Fibroblast of villous mesenchyme (primary cell): ENCODE data around the gene BAIAP2. TPM values are rescaled to one million over a fixed set of nuclear protein-coding genes. Genes with fewer than 3 reads are reported as not detected.

Experiments
- DNase-seq: peaks from one replicate; pipeline ENCODE4 v3.0.0-alpha.2; 2010; ENCODE audit warnings: low read depth
- H3K4me3 ChIP-seq: 2 replicates; pipeline ENCODE4 v1.5.1; 2011; ENCODE audit warnings: low read depth, mild to moderate bottlenecking, low read length
- total RNA-seq: library from RNA; depleted of rRNA; stranded (reverse); fragments of >200 nt; gene quantifications from 2 replicates; pipeline ENCODE4 v1.2.3, GENCODE V29; 2012
- TF ChIP-seq, protein P1 (sequence below): IDR thresholded peaks from 2 replicates; pipeline ENCODE4 v1.5.1; 2012; ENCODE audit warnings: low read depth, mild to moderate bottlenecking, low read length; ENCODE audit not compliant: insufficient read depth

Gene BAIAP2
- total RNA-seq, 1 donor = 25.0 TPM

DNA sequence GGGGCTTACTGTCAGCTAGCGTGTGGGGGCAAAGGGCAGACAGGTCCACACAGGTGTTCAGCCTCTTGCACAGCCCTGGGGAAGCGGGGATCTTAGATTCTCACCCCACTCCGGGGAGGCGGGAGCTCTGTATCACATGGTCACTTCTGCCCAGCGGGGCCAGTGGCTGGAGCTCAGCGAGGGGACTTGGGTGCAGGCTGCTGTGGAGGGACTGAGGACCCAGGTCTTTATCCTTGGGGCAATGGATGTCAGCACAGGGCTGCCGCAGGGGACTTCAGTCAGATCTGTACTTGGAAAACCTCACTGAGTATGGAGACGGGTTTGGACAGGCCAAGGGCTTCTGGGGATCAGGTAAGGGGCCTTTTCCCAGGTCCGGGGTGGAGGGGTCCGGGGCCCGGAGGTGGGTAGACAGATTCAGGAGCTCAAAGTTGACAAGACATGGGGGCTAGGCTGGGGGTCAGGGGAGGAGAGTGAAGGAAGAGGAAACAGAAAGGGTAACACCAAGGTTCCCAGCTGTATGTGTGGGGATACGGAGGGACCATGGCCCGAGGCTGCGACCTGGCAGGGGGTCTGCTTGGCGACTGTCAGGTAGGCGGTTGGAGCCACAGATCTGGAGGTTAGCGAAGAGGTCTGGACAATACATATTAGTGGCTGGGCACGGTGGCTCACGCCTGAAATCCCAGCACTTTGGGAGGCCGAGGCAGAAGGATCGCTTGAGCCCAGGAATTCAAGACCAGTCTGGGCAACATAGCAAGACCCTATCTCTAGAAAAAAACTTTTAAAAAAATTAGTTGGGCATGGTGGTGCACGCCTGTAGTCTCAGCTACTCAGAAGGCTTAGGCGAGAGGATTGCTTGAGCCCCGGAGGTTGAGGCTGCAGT lies 15.1 kb upstream of the BAIAP2 start:
- no peak for DNase-seq
- H3K4me3 ChIP-seq = no peak overlapping the region
- TF ChIP-seq, protein P1, sequence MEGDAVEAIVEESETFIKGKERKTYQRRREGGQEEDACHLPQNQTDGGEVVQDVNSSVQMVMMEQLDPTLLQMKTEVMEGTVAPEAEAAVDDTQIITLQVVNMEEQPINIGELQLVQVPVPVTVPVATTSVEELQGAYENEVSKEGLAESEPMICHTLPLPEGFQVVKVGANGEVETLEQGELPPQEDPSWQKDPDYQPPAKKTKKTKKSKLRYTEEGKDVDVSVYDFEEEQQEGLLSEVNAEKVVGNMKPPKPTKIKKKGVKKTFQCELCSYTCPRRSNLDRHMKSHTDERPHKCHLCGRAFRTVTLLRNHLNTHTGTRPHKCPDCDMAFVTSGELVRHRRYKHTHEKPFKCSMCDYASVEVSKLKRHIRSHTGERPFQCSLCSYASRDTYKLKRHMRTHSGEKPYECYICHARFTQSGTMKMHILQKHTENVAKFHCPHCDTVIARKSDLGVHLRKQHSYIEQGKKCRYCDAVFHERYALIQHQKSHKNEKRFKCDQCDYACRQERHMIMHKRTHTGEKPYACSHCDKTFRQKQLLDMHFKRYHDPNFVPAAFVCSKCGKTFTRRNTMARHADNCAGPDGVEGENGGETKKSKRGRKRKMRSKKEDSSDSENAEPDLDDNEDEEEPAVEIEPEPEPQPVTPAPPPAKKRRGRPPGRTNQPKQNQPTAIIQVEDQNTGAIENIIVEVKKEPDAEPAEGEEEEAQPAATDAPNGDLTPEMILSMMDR = no peak

DNA sequence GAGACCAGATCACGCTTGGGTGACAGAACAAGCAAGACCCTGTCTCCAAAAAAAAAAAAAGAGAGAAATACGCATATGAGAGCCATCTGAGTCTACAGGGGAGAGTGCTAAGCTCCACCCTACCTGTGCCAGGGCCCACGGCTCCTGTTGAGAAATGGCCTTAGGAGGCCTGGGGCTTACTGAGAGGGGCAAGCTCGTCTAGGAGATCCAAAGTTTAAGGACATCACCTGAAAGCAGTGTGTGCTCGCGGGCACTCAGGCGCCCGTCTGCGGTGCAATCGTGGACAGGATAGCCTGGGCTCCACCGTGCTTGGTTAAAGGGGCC lies 14.5 kb upstream of the BAIAP2 start:
- no peak for DNase-seq
- H3K4me3 ChIP-seq = no peak overlapping the region

DNA sequence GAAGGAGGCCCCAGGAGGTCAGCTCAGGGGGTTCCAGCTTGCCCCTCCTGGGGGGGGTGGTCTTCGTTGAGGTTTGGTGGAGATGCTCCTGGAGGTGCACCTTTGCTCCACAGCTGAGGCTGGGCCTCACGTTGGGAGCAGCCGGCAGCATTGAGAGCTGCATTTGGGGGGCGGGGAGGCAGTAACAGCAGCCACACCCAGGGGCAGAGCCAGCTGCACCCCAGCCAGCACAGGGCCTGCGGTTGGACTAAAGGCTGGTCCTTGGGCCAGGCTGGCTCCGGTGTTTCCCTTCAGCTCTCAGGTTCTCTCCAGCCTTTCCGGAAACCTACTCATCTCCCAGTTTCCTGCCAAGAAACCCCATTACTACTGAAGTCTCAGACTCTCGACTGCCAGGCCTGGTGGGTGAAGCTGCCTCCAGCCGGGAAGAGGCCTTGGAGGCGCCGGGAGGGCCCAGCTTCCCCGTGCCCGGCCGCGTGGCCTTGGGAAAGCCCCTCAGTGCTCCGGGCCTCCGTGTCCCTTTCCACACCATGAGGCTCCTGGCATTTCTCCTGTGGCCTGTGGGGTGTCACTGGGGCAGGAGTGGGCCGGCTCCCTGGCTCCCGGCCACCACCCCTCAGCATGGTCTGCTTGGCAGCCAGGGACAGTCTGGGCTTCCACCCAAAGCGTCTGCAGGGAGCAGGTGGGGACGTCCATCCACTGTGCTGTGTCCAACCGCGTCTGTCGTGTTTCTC lies 14.0 kb upstream of the BAIAP2 start:
- no peak for DNase-seq
- TF ChIP-seq, protein P1 = no peak
- H3K4me3 ChIP-seq = no peak overlapping the region

More for the DNA sequence above, 14.5 kb upstream of the BAIAP2 start:
- TF ChIP-seq, protein P1 = no peak

DNA sequence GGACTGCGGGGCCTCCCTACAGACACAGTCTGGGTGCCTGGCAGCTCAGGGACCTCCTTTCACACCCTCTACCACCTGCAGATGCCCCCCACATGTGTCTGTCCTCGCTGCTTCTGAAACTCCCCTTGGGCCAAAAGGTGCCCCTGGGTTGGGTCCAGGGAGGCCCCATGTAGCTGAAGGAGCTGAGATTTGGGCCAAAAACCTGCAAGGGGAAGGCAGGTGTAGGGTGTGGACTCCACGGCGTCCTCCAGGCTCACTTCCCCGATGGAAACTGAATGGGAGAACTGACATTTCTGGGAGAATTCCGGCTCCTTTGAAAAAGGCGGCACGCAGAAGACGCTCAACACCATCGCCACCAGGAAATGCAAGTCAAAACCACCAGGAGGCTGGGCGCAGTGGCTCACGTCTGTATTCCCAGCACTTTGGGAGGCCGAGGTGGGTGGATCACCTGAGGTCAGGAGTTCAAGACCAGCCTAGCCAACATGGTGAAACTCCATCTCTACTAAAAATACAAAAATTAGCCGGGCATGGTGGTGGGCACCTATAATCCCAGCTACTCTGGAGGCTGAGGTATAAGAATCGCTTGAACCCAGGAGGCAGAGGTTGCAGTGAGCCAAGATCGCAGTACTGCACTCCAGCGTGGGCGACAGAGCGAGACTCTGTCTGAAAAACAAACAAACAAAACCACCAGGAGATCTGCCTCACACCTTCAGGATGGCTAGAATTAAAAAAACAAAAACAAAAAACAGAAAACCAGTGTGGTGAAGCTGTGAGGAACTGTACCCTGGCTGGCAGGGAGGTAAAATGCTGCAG lies 13.2 kb upstream of the BAIAP2 start:
- no peak for DNase-seq
- no peak overlapping the region for H3K4me3 ChIP-seq
- TF ChIP-seq, protein P1 = no peak

DNA sequence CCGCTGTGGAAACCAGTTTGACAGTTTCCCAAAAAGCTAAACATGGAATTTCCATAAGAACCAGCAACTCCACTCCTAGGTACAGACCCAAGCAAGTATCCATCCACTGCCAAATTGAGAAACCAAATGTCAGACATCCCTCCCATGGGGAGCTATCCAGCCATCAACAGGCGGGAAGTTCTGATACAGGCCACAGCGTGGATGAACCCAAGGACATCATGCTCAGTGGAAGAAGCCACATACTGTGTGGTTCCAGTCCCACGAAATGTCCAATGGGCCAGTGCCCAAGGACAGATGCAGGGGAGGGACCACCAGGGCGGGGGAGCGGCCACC lies 12.6 kb upstream of the BAIAP2 start:
- H3K4me3 ChIP-seq = no peak overlapping the region
- DNase-seq = no peak
- TF ChIP-seq, protein P1 = no peak

DNA sequence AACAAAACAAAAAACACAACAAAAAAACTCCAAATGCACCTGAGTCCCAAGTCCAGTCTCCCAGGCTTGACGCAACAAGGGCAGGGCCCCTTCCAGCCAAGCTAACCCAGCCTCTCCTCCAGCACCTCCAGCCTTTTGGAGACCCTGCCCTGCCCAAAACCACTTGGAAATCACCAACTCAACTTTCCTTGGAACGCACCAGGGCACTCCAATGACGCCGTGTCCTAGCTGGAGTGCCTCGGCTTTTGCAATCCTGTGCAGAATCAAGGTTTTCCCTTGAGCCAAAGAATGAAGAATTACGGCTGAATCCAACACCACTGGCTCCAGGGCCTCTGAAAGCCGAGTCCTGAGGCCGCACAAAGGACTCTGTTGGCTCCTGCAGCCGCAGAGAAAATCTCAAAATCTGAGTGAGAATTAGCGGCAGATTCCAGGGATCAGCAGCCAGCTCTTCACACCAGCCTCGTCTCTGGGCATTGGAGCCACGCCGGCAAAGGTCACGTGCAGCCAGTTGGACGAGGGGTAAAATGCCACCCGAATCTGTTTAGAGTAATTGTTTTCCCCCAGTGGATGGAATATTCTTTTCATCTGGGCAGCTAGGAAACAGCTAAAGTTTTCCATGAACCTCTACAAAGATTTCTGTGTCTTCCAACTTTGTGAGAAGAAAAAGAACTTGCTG lies 9.7 kb upstream of the BAIAP2 start:
- no peak for DNase-seq
- TF ChIP-seq, protein P1 = no peak
- no peak overlapping the region for H3K4me3 ChIP-seq
